Hepatocyte (in vitro differentiated cells): Measurements from ENCODE around the gene STK11IP.

Experiments used
- CTCF ChIP-seq: fragments of 200-600 bp; sonication (generic); IDR thresholded peaks from 2 replicates; pipeline ENCODE4 v1.5.1; 2016; ENCODE audit warnings: antibody characterized with exemption, mild to moderate bottlenecking; ENCODE audit not compliant: poor library complexity
- EZH2 ChIP-seq: fragments of 200-600 bp; sonication (generic); IDR thresholded peaks from 2 replicates; pipeline ENCODE4 v1.6.1; 2016; ENCODE audit warnings: antibody characterized with exemption, mild to moderate bottlenecking, borderline replicate concordance
- EZH2phosphoT487 ChIP-seq: fragments of 200-600 bp; sonication (generic); IDR thresholded peaks from one replicate; pipeline ENCODE4 v1.6.1; 2018; ENCODE audit warnings: antibody characterized with exemption, mild to moderate bottlenecking, low read depth, moderate library complexity; ENCODE audit not compliant: unreplicated experiment, severe bottlenecking

DNA sequence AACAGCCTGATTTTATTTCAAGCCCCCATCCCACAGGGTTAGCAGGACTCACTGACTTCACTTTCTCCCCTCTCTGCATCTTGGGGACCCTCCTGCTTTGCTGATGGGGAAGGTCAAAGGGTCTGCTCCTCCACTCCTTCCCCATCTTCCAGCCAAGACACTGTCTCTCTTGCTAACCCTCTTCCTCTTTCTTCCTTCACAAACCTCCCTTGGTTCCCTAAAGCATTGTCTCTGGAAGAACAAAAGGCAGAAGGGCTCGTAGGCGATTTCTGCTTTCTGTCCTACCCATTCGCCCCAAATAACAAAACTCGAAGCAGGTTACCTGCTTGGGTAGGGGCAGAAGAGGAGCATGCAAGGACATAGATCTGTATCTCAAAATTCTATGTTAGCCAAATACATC is 24.3 kb downstream of the STK11IP start:
- TF ChIP-seq CTCF (no peak), EZH2 (no peak), EZH2phosphoT487 (no peak)
